HCT116 (cell line): ENCODE data around the gene MT1G. TPM values are rescaled to one million over a fixed set of nuclear protein-coding genes. Genes with fewer than 3 reads are reported as not detected.

ENCODE experiments used
- ATAC-seq: fragments of 200-7000 bp; cut with Tn5 transposase; 2 replicates; pipeline ENCODE4 v1.9.1; 2020; ENCODE audit warnings: mild to moderate bottlenecking, moderate library complexity
- BruUV-seq: library from RNA; stranded (reverse); fragments of 400-500 nt; replicated peaks from 2 replicates; lab custom pipeline; 2021; lab: Mats Ljungman, UMichigan
- CTCF ChIA-PET: fragments of 300-600 bp; sonication (Branson Sonifier 250); formaldehyde crosslinking; loops from one replicate; lab custom pipeline; 2021; ENCODE audit warnings: antibody characterized with exemption; lab: Charles Lee
- POLR2A ChIA-PET: fragments of 300-600, 350-600 bp; sonication (Branson Sonifier 250); formaldehyde crosslinking; loops from one replicate; lab custom pipeline; 2021; ENCODE audit warnings: antibody characterized with exemption; lab: Charles Lee
- RAD21 ChIA-PET, 2 experiments: fragments of 300-600 bp; sonication (Branson Sonifier 250); formaldehyde crosslinking; loops; one replicate each; lab custom pipeline; 2023; ENCODE audit warnings: low total read pairs in 2 of 2; ENCODE audit not compliant: uncharacterized antibody in 2 of 2, unreplicated experiment in 2 of 2, low non-redundant PET in 1 of 2; lab: Charles Lee
- DNase-seq: peaks from one replicate; pipeline ENCODE4 v3.0.0-alpha.2; 2010; ENCODE audit warnings: low read depth, low spot score
- H2AFZ ChIP-seq: fragments of 200-600 bp; shearing (Covaris generic), sonication (generic); 2 replicates; pipeline ENCODE4 v1.6.1; 2017; ENCODE audit warnings: low read depth, mixed run types, mixed read lengths, antibody characterized with exemption, low read length; ENCODE audit not compliant: poor library complexity, severe bottlenecking
- H3K27ac ChIP-seq: 2 replicates; pipeline ENCODE4 v1.5.1; 2012; ENCODE audit warnings: low read depth, low read length
- H3K27me3 ChIP-seq: fragments of 200-600 bp; sonication (generic); 2 replicates; pipeline ENCODE4 v1.6.1; 2016; ENCODE audit warnings: mixed run types, low read length, mixed read lengths; ENCODE audit not compliant: insufficient read depth
- H3K36me3 ChIP-seq, 2 experiments: fragments of 200-500 bp in 1 of 2; fragments of 200-600 bp in 1 of 2; sonication (Bioruptor generic) in 1 of 2; sonication (generic) in 1 of 2; 2 replicates each; pipeline versions ENCODE4 v1.5.1 to v1.6.1; 2014 to 2016; ENCODE audit warnings: low read length in 2 of 2, inconsistent platforms in 1 of 2, mixed read lengths in 1 of 2, mixed run types in 1 of 2; ENCODE audit not compliant: insufficient read depth in 2 of 2, control insufficient read depth in 1 of 2
- H3K4me1 ChIP-seq, 2 experiments: fragments of 200-600 bp in 1 of 2; sonication (generic) in 1 of 2; 2 replicates each; pipeline versions ENCODE4 v1.5.1 to v1.6.1; 2012 to 2017; ENCODE audit warnings: low read length in 2 of 2, inconsistent platforms in 1 of 2, mild to moderate bottlenecking in 1 of 2, mixed read lengths in 1 of 2, mixed run types in 1 of 2, moderate library complexity in 1 of 2; ENCODE audit not compliant: insufficient read depth in 2 of 2, control insufficient read depth in 1 of 2
- H3K4me2 ChIP-seq: fragments of 200-600 bp; sonication (generic); 2 replicates; pipeline ENCODE4 v1.6.1; 2017; ENCODE audit warnings: mixed run types, low read length, mixed read lengths
- H3K4me3 ChIP-seq, 2 experiments: fragments of 200-600 bp in 1 of 2; sonication (generic) in 1 of 2; replicated peaks in 1 of 2; 2 replicates each; pipeline ENCODE4 v1.5.1; 2011 to 2016; ENCODE audit warnings: low read length in 2 of 2, control low read depth in 1 of 2, low read depth in 1 of 2, mild to moderate bottlenecking in 1 of 2, mixed read lengths in 1 of 2, mixed run types in 1 of 2
- H3K79me2 ChIP-seq: fragments of 200-600 bp; sonication (generic); 2 replicates; pipeline ENCODE4 v1.6.1; 2017; ENCODE audit warnings: mild to moderate bottlenecking, mixed run types, low read length, moderate library complexity, mixed read lengths; ENCODE audit not compliant: insufficient read depth
- H3K9ac ChIP-seq: fragments of 200-600 bp; sonication (generic); 2 replicates; pipeline ENCODE4 v1.6.1; 2016; ENCODE audit warnings: low read length, mixed read lengths
- H3K9me2 ChIP-seq: fragments of 200-600 bp; sonication (generic), shearing (Covaris generic); 2 replicates; pipeline ENCODE4 v1.6.1; 2017; ENCODE audit warnings: mixed run types, mild to moderate bottlenecking, moderate library complexity; ENCODE audit not compliant: insufficient read depth
- H3K9me3 ChIP-seq, 2 experiments: fragments of 200-500 bp in 1 of 2; fragments of 200-600 bp in 1 of 2; sonication (Bioruptor generic) in 1 of 2; sonication (generic) in 1 of 2; 2 replicates each; pipeline ENCODE4 v1.6.1; 2014 to 2017; ENCODE audit warnings: low read length in 2 of 2, mixed read lengths in 2 of 2, inconsistent platforms in 1 of 2, low read depth in 1 of 2, mild to moderate bottlenecking in 1 of 2, mixed run types in 1 of 2, moderate library complexity in 1 of 2; ENCODE audit not compliant: control insufficient read depth in 1 of 2, insufficient read depth in 1 of 2
- H4K20me1 ChIP-seq: fragments of 200-600 bp; sonication (generic), shearing (Covaris generic); 2 replicates; pipeline ENCODE4 v1.6.1; 2017; ENCODE audit warnings: mixed run types, mild to moderate bottlenecking, moderate library complexity; ENCODE audit not compliant: insufficient read depth
- CBX3 ChIP-seq: IDR thresholded peaks from 2 replicates; pipeline ENCODE4 v1.6.1; 2012; ENCODE audit warnings: low read depth
- CEBPB ChIP-seq: IDR thresholded peaks from 2 replicates; pipeline ENCODE4 v1.6.1; 2012; ENCODE audit warnings: low read depth
- CTCF ChIP-seq, 3 experiments: fragments of 200-600 bp in 1 of 3; sonication (generic) in 1 of 3; IDR thresholded peaks in 2 of 3; conservative IDR thresholded peaks in 1 of 3; 2 replicates each; pipeline ENCODE4 v1.5.1; 2012 to 2017; ENCODE audit warnings: low read depth in 2 of 3, low read length in 2 of 3, antibody characterized with exemption in 1 of 3, borderline replicate concordance in 1 of 3, control low read depth in 1 of 3, mild to moderate bottlenecking in 1 of 3, mixed read lengths in 1 of 3, mixed run types in 1 of 3, moderate library complexity in 1 of 3; ENCODE audit not compliant: insufficient read depth in 1 of 3
- EGR1 ChIP-seq: IDR thresholded peaks from 2 replicates; pipeline ENCODE4 v1.6.1; 2012; ENCODE audit warnings: low read depth
- EZH2phosphoT487 ChIP-seq: fragments of 200-600 bp; IDR thresholded peaks from 2 replicates; pipeline ENCODE4 v1.6.1; 2018; ENCODE audit warnings: antibody characterized with exemption, borderline replicate concordance
- JUND ChIP-seq: IDR thresholded peaks from 2 replicates; pipeline ENCODE4 v1.6.1; 2012
- MAX ChIP-seq: IDR thresholded peaks from 2 replicates; pipeline ENCODE4 v1.6.1; 2012
- POLR2A ChIP-seq: IDR thresholded peaks from 2 replicates; pipeline ENCODE4 v1.7.0; 2011; ENCODE audit warnings: borderline replicate concordance; ENCODE audit not compliant: insufficient read depth, insufficient read length; ENCODE audit errors: extremely low read depth
- POLR2AphosphoS5 ChIP-seq: IDR thresholded peaks from 2 replicates; pipeline ENCODE4 v1.6.1; 2011; ENCODE audit warnings: mild to moderate bottlenecking, low read depth, low read length, moderate library complexity
- RAD21 ChIP-seq: IDR thresholded peaks from 2 replicates; pipeline ENCODE4 v1.6.1; 2012; ENCODE audit warnings: low read depth, mild to moderate bottlenecking
- SIN3A ChIP-seq: IDR thresholded peaks from 2 replicates; pipeline ENCODE4 v1.6.1; 2012; ENCODE audit warnings: low read depth
- TCF7L2 ChIP-seq: IDR thresholded peaks from 2 replicates; pipeline ENCODE4 v1.7.0; 2011; ENCODE audit warnings: borderline replicate concordance, inconsistent platforms; ENCODE audit not compliant: insufficient read depth, insufficient read length; ENCODE audit errors: extremely low read depth
- YY1 ChIP-seq: IDR thresholded peaks from 2 replicates; pipeline ENCODE4 v1.6.1; 2011; ENCODE audit warnings: low read length, low read depth, moderate library complexity, mild to moderate bottlenecking; ENCODE audit not compliant: insufficient replicate concordance; ENCODE audit errors: extremely low read depth
- ZFX ChIP-seq: fragments of 450-650 bp; IDR thresholded peaks from 2 replicates; pipeline ENCODE4 v1.6.1; 2017
- intact Hi-C: fragments of 100-400 bp; cut with micrococcal nuclease; formaldehyde crosslinking; loops from 2 replicates; pipeline ENCODE4 v1.10.0; 2022
- total RNA-seq: library from RNA; stranded (reverse); gene quantifications from one replicate; pipeline ENCODE4 v1.2.1, GENCODE V29; 2021; ENCODE audit not compliant: unreplicated experiment
- TF ChIP-seq, protein P1 (sequence below): IDR thresholded peaks from 2 replicates; pipeline ENCODE4 v1.6.1; 2012; ENCODE audit warnings: low read depth

Gene MT1G
- total RNA-seq, 1 experiment from 2014 or later: 1.2 TPM

- intact Hi-C loops: no loop called here
- Histone ChIP-seq H3K27me3 (no peaks in the 10 kb centered on the region), H3K9ac (no peak within 1 kb of the TSS), H2AFZ (no peak within 1 kb of the TSS), H3K4me2 (no peak within 1 kb of the TSS), H3K4me1 (peaks cover 18 to 32% of the 10 kb centered on the region in 2 experiments), H3K9me3 (no peaks in the 10 kb centered on the region), H3K27ac (no peak within 1 kb of the TSS), H3K36me3 (no peaks in the 10 kb centered on the region), H3K9me2 (no peaks in the 10 kb centered on the region), H3K4me3 (no peak within 1 kb of the TSS), H3K79me2 (no peaks in the 10 kb centered on the region), H4K20me1 (no peaks in the 10 kb centered on the region)
- CTCF ChIA-PET: no interaction called here
- POLR2A ChIA-PET: interaction anchor here (1.8 kb wide), 1 partner anchor 8 kb away, joined by 6 read pairs; no protein-coding TSS in a partner anchor
- RAD21 ChIA-PET: no interaction called here
- BruUV-seq: no TSS peak
- TF ChIP-seq CBX3: no peak
- TF ChIP-seq JUND: no peak
- TF ChIP-seq ZFX: no peak
- no peak for TF ChIP-seq CEBPB
- no peak for TF ChIP-seq MAX
- DNase-seq (no peak), ATAC-seq (no peak)
These were observed 16.3 kb downstream of the MT1G start, which contains the start of gene MT1B for GRCh38 chr16:56651586-56651985. TSS of gene MT1B (plus strand) at chr16:56651886. CDS start at chr16:56651954, 68 bp downstream.

DNA sequence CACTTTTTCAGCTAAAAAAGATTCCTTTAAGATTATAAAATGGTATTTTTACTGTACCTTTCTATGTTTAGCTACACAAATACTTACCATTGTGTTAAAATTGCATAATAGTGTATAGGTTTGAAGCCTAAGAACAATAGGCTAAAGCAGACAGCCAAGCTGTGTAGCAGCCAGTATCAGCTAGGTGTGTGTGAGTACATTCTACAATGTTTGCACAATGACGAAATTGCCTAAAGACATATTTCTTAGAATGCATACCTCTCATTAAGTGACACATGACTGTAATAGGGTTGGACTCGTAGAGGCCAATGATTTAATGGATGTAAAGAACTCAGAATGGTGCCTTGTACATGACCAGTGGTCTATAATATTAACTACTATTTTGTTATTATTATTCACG, 18.0 kb downstream of the MT1G start:
- POLR2A ChIA-PET: no interaction called here
- intact Hi-C loops: no loop called here
- CTCF ChIA-PET: no interaction called here
- TF ChIP-seq TCF7L2 (no peak), RAD21 (no peak), EGR1 (no peak), EZH2phosphoT487 (no peak), YY1 (no peak), CTCF (IDR thresholded peaks at IDR 0.05 in 2 of 3, conservative IDR thresholded peaks at IDR 0.05 in 1 of 3; ENCODE audit: borderline replicate concordance in 1 of 3, insufficient read depth in 1 of 3, low read depth in 2 of 3, low read length in 2 of 3) (no peak), SIN3A (no peak), JUND (no peak), MAX (no peak), POLR2AphosphoS5 (no peak), ZFX (no peak), CBX3 (no peak), POLR2A (no peak), CEBPB (no peak)
- TF ChIP-seq, protein P1, sequence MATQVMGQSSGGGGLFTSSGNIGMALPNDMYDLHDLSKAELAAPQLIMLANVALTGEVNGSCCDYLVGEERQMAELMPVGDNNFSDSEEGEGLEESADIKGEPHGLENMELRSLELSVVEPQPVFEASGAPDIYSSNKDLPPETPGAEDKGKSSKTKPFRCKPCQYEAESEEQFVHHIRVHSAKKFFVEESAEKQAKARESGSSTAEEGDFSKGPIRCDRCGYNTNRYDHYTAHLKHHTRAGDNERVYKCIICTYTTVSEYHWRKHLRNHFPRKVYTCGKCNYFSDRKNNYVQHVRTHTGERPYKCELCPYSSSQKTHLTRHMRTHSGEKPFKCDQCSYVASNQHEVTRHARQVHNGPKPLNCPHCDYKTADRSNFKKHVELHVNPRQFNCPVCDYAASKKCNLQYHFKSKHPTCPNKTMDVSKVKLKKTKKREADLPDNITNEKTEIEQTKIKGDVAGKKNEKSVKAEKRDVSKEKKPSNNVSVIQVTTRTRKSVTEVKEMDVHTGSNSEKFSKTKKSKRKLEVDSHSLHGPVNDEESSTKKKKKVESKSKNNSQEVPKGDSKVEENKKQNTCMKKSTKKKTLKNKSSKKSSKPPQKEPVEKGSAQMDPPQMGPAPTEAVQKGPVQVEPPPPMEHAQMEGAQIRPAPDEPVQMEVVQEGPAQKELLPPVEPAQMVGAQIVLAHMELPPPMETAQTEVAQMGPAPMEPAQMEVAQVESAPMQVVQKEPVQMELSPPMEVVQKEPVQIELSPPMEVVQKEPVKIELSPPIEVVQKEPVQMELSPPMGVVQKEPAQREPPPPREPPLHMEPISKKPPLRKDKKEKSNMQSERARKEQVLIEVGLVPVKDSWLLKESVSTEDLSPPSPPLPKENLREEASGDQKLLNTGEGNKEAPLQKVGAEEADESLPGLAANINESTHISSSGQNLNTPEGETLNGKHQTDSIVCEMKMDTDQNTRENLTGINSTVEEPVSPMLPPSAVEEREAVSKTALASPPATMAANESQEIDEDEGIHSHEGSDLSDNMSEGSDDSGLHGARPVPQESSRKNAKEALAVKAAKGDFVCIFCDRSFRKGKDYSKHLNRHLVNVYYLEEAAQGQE: no peak

More for the DNA sequence above, 18.0 kb downstream of the MT1G start:
- DNase-seq (no peak), ATAC-seq (no peak)
- RAD21 ChIA-PET: no interaction called here
- Histone ChIP-seq H3K9ac (no peak overlapping the region), H3K4me2 (no peak overlapping the region), H3K4me3 (no peak overlapping the region), H3K36me3 (no peaks in the 10 kb centered on the region), H3K9me3 (no peaks in the 10 kb centered on the region), H3K79me2 (no peaks in the 10 kb centered on the region), H3K4me1 (peaks cover 16 to 25% of the 10 kb centered on the region in 2 experiments), H4K20me1 (no peaks in the 10 kb centered on the region), H3K27me3 (no peaks in the 10 kb centered on the region), H3K9me2 (no peaks in the 10 kb centered on the region), H2AFZ (no peak overlapping the region), H3K27ac (no peak overlapping the region)
- BruUV-seq: no TSS peak
